HEK293 (cell line): ENCODE results near the gene SPINDOC.

Source experiments
- CTCF ChIA-PET: fragments of 350-600 bp; formaldehyde crosslinking; extraction: SDS; loops from one replicate; lab custom pipeline; 2021; ENCODE audit warnings: antibody characterized with exemption; lab: Yijun Ruan, JAX
- POLR2A ChIA-PET: fragments of 300-600 bp; formaldehyde crosslinking; extraction: SDS; loops from one replicate; lab custom pipeline; 2020; ENCODE audit warnings: antibody characterized with exemption, inconsistent platforms; lab: Yijun Ruan, JAX
- H3K27ac ChIP-seq: fragments of 200-500 bp; sonication (Bioruptor generic); 2 replicates; pipeline ENCODE4 v1.5.1; 2014; ENCODE audit warnings: low read depth, low read length, control low read depth, inconsistent platforms; ENCODE audit errors: extremely low read depth
- H3K36me3 ChIP-seq, 2 experiments: fragments of 200-500 bp in 1 of 2; sonication (Bioruptor generic) in 1 of 2; 1 replicate in 1 of 2; 2 replicates in 1 of 2; pipeline ENCODE4 v1.5.1; 2014 to 2017; ENCODE audit warnings: inconsistent platforms in 2 of 2, low read length in 2 of 2; ENCODE audit not compliant: control insufficient read depth in 2 of 2, insufficient read depth in 1 of 2
- H3K4me1 ChIP-seq: fragments of 200-500 bp; sonication (Bioruptor generic); 2 replicates; pipeline ENCODE4 v1.5.1; 2014; ENCODE audit warnings: mild to moderate bottlenecking, low read length, inconsistent platforms; ENCODE audit not compliant: control insufficient read depth, insufficient read depth
- H3K4me3 ChIP-seq: 2 replicates; pipeline ENCODE4 v1.5.1; 2011; ENCODE audit warnings: low read depth, mild to moderate bottlenecking, control low read depth, low read length, moderate library complexity
- H3K9me3 ChIP-seq: fragments of 200-500 bp; sonication (Bioruptor generic); 2 replicates; pipeline ENCODE4 v1.5.1; 2014; ENCODE audit warnings: low read depth, low read length, inconsistent platforms; ENCODE audit not compliant: control insufficient read depth, insufficient read depth
- PRDM2 ChIP-seq: fragments of 450-650 bp; formaldehyde crosslinking; IDR thresholded peaks from 2 replicates; pipeline ENCODE4 v1.5.1; 2016; ENCODE audit warnings: missing biosample characterization, missing genetic modification characterization, borderline replicate concordance
- ZNF133 ChIP-seq: fragments of 450-650 bp; formaldehyde crosslinking; IDR thresholded peaks from 2 replicates; pipeline ENCODE4 v1.5.1; 2016; ENCODE audit warnings: missing biosample characterization, missing genetic modification characterization
- ZNF561 ChIP-seq: fragments of 450-650 bp; IDR thresholded peaks from 2 replicates; pipeline ENCODE4 v1.5.1; 2018; ENCODE audit warnings: missing biosample characterization, missing genetic modification characterization, borderline replicate concordance

The SPINDOC gene

GRCh38 chr11:63876616-63877015 is 63.4 kb downstream of the SPINDOC start:
- POLR2A ChIA-PET: interaction anchor here (1.2 kb wide), 1 partner anchor 10 kb away, joined by 4 read pairs; no protein-coding TSS in a partner anchor
- TF ChIP-seq ZNF561 (tag by site-specific recombination) (no peak), ZNF133 (no peak), PRDM2 (tag by site-specific recombination) (no peak)
- TF ChIP-seq, all 188 proteins: peak for 0
- H3K4me1 ChIP-seq: peaks cover 4% of the 10 kb centered on the region; the same call in 1 of the 2 replicates
- H3K4me3 ChIP-seq: no peak overlapping the region
- no peak overlapping the region for H3K27ac ChIP-seq
- H3K9me3 ChIP-seq: no peaks in the 10 kb centered on the region
- peaks cover 0 to 5% of the 10 kb centered on the region in 2 experiments; a peak in 1 of 3 replicates for H3K36me3 ChIP-seq
- CTCF ChIA-PET: interaction anchor here (0.7 to 5.1 kb wide), 4 partner anchors 36 to 87 kb away, joined by 3 to 42 read pairs (median 4); no protein-coding TSS in a partner anchor
